NCI-H1092 (cell line): ENCODE results near the gene NELFCD.
"Not testable (repeated sequence)": the region's sequence is repeated elsewhere in the genome, so short reads cannot be mapped to it uniquely, and the experiment has no call there.

ENCODE experiments used
- DNase-seq: peaks from one replicate; lab custom pipeline; 2025; lab: John Stamatoyannopoulos, UW

The NELFCD gene

GRCh38 chr20:59010321-59010994 lies 29.4 kb downstream of the NELFCD start:
- no peak for DNase-seq

- DNase-seq: no peak
Observed at GRCh38 chr20:59010995-59011873, 30.2 kb downstream of the NELFCD start.

GRCh38 chr20:59011874-59012157 lies 30.8 kb downstream of the NELFCD start:
- DNase-seq: not testable (repeated sequence)

GRCh38 chr20:59013031-59013951 lies 32.2 kb downstream of the NELFCD start:
- DNase-seq: no peak

GRCh38 chr20:59013959-59014608 lies 33.0 kb downstream of the NELFCD start:
- DNase-seq: no peak

- no peak for DNase-seq
Observed at GRCh38 chr20:59014680-59015389, 33.8 kb downstream of the NELFCD start.

- DNase-seq: no peak
Observed at GRCh38 chr20:59015411-59015810, 34.4 kb downstream of the NELFCD start.

- DNase-seq: no peak
Observed at GRCh38 chr20:59015812-59016711, 35.0 kb downstream of the NELFCD start.

- DNase-seq: no peak
Observed at GRCh38 chr20:59016795-59017492, 35.9 kb downstream of the NELFCD start.

- no peak for DNase-seq
Observed at GRCh38 chr20:59017493-59018231, 36.6 kb downstream of the NELFCD start.

GRCh38 chr20:59018817-59019216 lies 37.8 kb downstream of the NELFCD start:
- no peak for DNase-seq

GRCh38 chr20:59019217-59019616 lies 38.2 kb downstream of the NELFCD start, which contains the start of gene TUBB1:
TSS of gene TUBB1 (plus strand) at chr20:59019429. CDS start at chr20:59019523, 94 bp downstream.
- DNase-seq: no peak

- no peak for DNase-seq
Observed at GRCh38 chr20:59020938-59021551, 40.0 kb downstream of the NELFCD start.

GRCh38 chr20:59022754-59023153 lies 41.7 kb downstream of the NELFCD start:
- DNase-seq: no peak

- DNase-seq: no peak
Observed at GRCh38 chr20:59023616-59024015, 42.6 kb downstream of the NELFCD start.

- DNase-seq: no peak
Observed at GRCh38 chr20:59024111-59024530, 43.1 kb downstream of the NELFCD start.

- DNase-seq: no peak
Observed at GRCh38 chr20:59025086-59025485, 44.0 kb downstream of the NELFCD start.

GRCh38 chr20:59025511-59025910 lies 44.5 kb downstream of the NELFCD start:
- no peak for DNase-seq
